NCI-H510A (cell line): Measurements from ENCODE around the gene CRYGS.
"Not testable (repeated sequence)": the region's sequence is repeated elsewhere in the genome, so short reads cannot be mapped to it uniquely, and the experiment has no call there.

Experiments used
- DNase-seq: peaks from one replicate; lab custom pipeline; 2025; lab: John Stamatoyannopoulos, UW

The CRYGS gene

GRCh38 chr3:186519021-186519658 is 25.0 kb downstream of the CRYGS start:
- DNase-seq, result no peak

GRCh38 chr3:186517218-186517617 is 27.0 kb downstream of the CRYGS start:
- DNase-seq, result no peak

GRCh38 chr3:186516646-186517045 is 27.5 kb downstream of the CRYGS start:
- no peak for DNase-seq

- no peak for DNase-seq
Observed at GRCh38 chr3:186515125-186515524, 29.1 kb downstream of the CRYGS start.

GRCh38 chr3:186514296-186515002 is 29.7 kb downstream of the CRYGS start:
- no peak for DNase-seq

- no peak for DNase-seq
Observed at GRCh38 chr3:186513386-186513785, 30.8 kb downstream of the CRYGS start.

- no peak for DNase-seq
Observed at GRCh38 chr3:186512570-186513302, 31.4 kb downstream of the CRYGS start.

GRCh38 chr3:186511702-186512101 is 32.5 kb downstream of the CRYGS start:
- DNase-seq, result no peak

GRCh38 chr3:186511245-186511644 is 32.9 kb downstream of the CRYGS start:
- DNase-seq, result no peak

GRCh38 chr3:186510374-186511079 is 33.7 kb downstream of the CRYGS start:
- no peak for DNase-seq

- DNase-seq, result no peak
Observed at GRCh38 chr3:186509423-186509822, 34.8 kb downstream of the CRYGS start.

GRCh38 chr3:186506857-186507256 is 37.3 kb downstream of the CRYGS start:
- DNase-seq, result no peak

- DNase-seq, result no peak
Observed at GRCh38 chr3:186506191-186506739, 37.9 kb downstream of the CRYGS start.

GRCh38 chr3:186502966-186503712 is 41.0 kb downstream of the CRYGS start:
- no peak for DNase-seq

GRCh38 chr3:186502138-186502948 is 41.8 kb downstream of the CRYGS start:
- peak; percentile 11 for DNase-seq

- DNase-seq, result not testable (repeated sequence)
Observed at GRCh38 chr3:186499949-186500348, 44.2 kb downstream of the CRYGS start.

- DNase-seq, result not testable (repeated sequence)
Observed at GRCh38 chr3:186498022-186498421, 46.2 kb downstream of the CRYGS start.

- no peak for DNase-seq
Observed at GRCh38 chr3:186497608-186498007, 46.6 kb downstream of the CRYGS start.

GRCh38 chr3:186496635-186497034 is 47.5 kb downstream of the CRYGS start:
- no peak for DNase-seq

GRCh38 chr3:186496016-186496415 is 48.2 kb downstream of the CRYGS start:
- no peak for DNase-seq
